Aorta (tissue), 5 donors: Measurements from ENCODE around the gene PVR. TPM values are rescaled to one million over a fixed set of nuclear protein-coding genes. Genes with fewer than 3 reads are reported as not detected.

ENCODE experiments used
- ATAC-seq: fragments of 200-7000 bp; cut with Tn5 transposase; one replicate; pipeline ENCODE4 v1.9.1; 2022; ENCODE audit warnings: moderate library complexity; ENCODE audit not compliant: low FRiP score
- DNase-seq, 2 donors: peaks; one replicate each; pipeline ENCODE4 v3.0.0-alpha.2; 2020
- H3K27ac ChIP-seq, 2 donors: one replicate each; pipeline ENCODE4 v1.5.1; 2013; ENCODE audit warnings: low read length in 2 of 2, mild to moderate bottlenecking in 2 of 2, moderate library complexity in 2 of 2, control low read depth in 1 of 2, inconsistent platforms in 1 of 2, low read depth in 1 of 2
- H3K27me3 ChIP-seq, 2 donors: one replicate each; pipeline ENCODE4 v1.6.1; 2013; ENCODE audit warnings: control low read depth in 1 of 2, low read length in 1 of 2, mild to moderate bottlenecking in 1 of 2, moderate library complexity in 1 of 2; ENCODE audit not compliant: insufficient read depth in 2 of 2, control insufficient read depth in 1 of 2
- H3K36me3 ChIP-seq, 2 donors: one replicate each; pipeline ENCODE4 v1.6.1; 2013; ENCODE audit warnings: control low read depth in 1 of 2, low read length in 1 of 2, mild to moderate bottlenecking in 1 of 2; ENCODE audit not compliant: insufficient read depth in 2 of 2, control insufficient read depth in 1 of 2
- H3K4me1 ChIP-seq, 2 donors: one replicate each; pipeline ENCODE4 v1.6.1; 2013; ENCODE audit warnings: low read length in 2 of 2, control low read depth in 1 of 2, mild to moderate bottlenecking in 1 of 2, moderate library complexity in 1 of 2; ENCODE audit not compliant: insufficient read depth in 2 of 2, control insufficient read depth in 1 of 2
- H3K4me3 ChIP-seq, 2 donors: one replicate each; pipeline ENCODE4 v1.5.1; 2013; ENCODE audit warnings: low read length in 2 of 2, control low read depth in 1 of 2, mild to moderate bottlenecking in 1 of 2
- H3K9me3 ChIP-seq: one replicate; pipeline ENCODE4 v1.6.1; 2013; ENCODE audit warnings: mild to moderate bottlenecking, low read length; ENCODE audit not compliant: control insufficient read depth
- WGBS, 2 donors: extraction: QIAGEN DNeasy Blood & Tissue Kit; methylation state at CpG; one replicate each; pipeline ENCODE4 v1.1.7; 2013; 5-methylcytosine and 5-hydroxymethylcytosine counted together
- intact Hi-C, 2 donors: fragments of 100-400 bp; cut with DNase I; formaldehyde crosslinking; loops; one replicate each; pipeline versions ENCODE4 v1.14.2 to v1.15.0; 2022
- polyA plus RNA-seq, 2 donors: library from polyadenylated mRNA; stranded (reverse); fragments of 200-250 nt; gene quantifications; one replicate each; pipeline ENCODE4 v1.2.3, GENCODE V29; 2013
- total RNA-seq, 2 donors: library from RNA; stranded (reverse); fragmentation: NEBNext Ultra II Directional; extraction: Animal tissue kit (Norgen Biotek cat#: 25700); gene quantifications; one replicate each; pipeline ENCODE4 v1.2.1, GENCODE V29; 2021
- donor health status: healthy with polysubstance abuse.
- donor health status: Bipolar disorder and iron deficiency.
- donor health status: DM: no; HTN: no; CAD: no.
- donor health status: DM: no; HTN: no; CAD: no.
- donor health status: DM: yes; HTN: yes; CAD: no.

The PVR gene
- total and polyA plus RNA-seq, 4 donors: 7.4 to 44.2 (median 28.0) TPM

GRCh38 chr19:44614313-44614712 lies 29.4 kb upstream of the PVR start:
- H3K4me1 ChIP-seq: no peaks in the 10 kb centered on the region
- H3K4me3 ChIP-seq: no peak overlapping the region
- H3K27me3 ChIP-seq: no peaks in the 10 kb centered on the region
- 95% methylated on average over 10 of the region's 10 CpGs for WGBS, 2 donors
- no peaks in the 10 kb centered on the region for H3K9me3 ChIP-seq
- H3K27ac ChIP-seq: no peak overlapping the region
- intact Hi-C loops: no loop called here
- ATAC-seq: no peak
- DNase-seq: no peak
- no peaks in the 10 kb centered on the region for H3K36me3 ChIP-seq

DNA sequence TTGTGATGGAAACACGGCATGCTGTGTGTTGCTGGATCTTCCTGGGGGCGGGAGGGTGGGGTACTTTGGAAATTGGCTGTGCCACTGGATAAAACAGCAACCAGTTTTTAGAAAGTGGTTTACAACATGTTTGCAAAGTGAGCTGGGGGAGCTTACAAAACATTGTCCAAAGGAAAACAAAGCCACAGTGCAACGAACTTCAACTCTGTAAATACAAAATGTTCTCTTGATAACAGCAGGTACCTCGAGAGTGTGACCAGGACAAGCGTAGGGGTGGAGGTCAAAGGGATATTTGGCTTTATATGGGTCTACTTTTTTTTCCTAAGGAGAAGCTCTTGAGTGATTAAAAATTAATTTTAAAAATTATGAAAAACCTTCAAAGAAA lies 27.9 kb upstream of the PVR start:
- Histone ChIP-seq H3K9me3 (no peaks in the 10 kb centered on the region), H3K4me3 (no peak overlapping the region), H3K27me3 (no peaks in the 10 kb centered on the region), H3K36me3 (no peaks in the 10 kb centered on the region), H3K27ac (no peak overlapping the region), H3K4me1 (no peaks in the 10 kb centered on the region)
- ATAC-seq: no peak
- no peak for DNase-seq
- WGBS, 2 donors: 53 to 60% methylated on average over 5 of the region's 5 CpGs
- intact Hi-C loops: no loop called here

GRCh38 chr19:44617110-44617880 lies 26.4 kb upstream of the PVR start:
- 63 to 72% methylated on average over 8 of the region's 8 CpGs for WGBS, 2 donors
- no peaks in the 10 kb centered on the region for H3K27me3 ChIP-seq
- no peaks in the 10 kb centered on the region for H3K36me3 ChIP-seq
- no peaks in the 10 kb centered on the region for H3K9me3 ChIP-seq
- no peak overlapping the region for H3K27ac ChIP-seq
- H3K4me1 ChIP-seq: no peaks in the 10 kb centered on the region
- no peak for ATAC-seq
- H3K4me3 ChIP-seq: no peak overlapping the region
- DNase-seq: no peak
- intact Hi-C loops: no loop called here

DNA sequence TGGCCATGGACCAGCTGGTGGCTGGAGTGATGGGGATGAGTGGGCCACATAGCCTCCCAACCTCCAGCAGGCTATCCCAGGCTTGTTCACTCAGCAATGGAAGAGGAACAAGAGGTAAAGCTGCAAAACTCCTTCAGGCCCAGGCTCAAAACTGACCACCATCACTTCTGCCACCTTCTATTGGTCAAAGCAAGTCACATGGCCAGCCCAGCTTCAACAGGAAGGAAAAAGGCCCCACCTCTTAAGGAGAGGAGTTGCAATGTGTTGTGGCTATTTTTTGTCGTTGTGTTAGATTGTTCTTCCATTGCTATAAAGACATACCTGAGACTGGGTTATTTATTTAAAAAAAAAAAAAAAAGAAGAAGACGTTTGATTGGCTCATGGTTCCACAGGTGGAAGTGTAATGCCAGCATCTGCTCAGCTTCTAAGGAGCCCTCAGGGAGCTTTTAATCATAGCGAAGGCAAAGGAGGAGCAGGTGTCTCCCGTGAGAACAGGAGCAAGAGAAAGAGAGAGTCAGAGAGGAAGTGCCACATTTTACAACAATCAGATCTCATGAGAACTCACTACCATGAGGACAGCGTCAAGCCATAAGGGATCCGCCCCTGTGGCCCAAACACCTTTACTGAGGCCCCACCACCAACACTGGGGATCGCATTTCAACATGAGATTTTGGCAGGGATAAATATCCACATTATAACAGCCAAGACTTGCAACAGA lies 24.9 kb upstream of the PVR start:
- no peaks in the 10 kb centered on the region for H3K27me3 ChIP-seq
- no peaks in the 10 kb centered on the region for H3K36me3 ChIP-seq
- H3K9me3 ChIP-seq: no peaks in the 10 kb centered on the region
- WGBS, 2 donors: 83 to 85% methylated on average over 7 of the region's 7 CpGs
- intact Hi-C loops: no loop called here
- no peak overlapping the region for H3K4me3 ChIP-seq
- H3K27ac ChIP-seq: no peak overlapping the region
- H3K4me1 ChIP-seq: no peaks in the 10 kb centered on the region
- DNase-seq (no peak), ATAC-seq (no peak)

GRCh38 chr19:44620667-44621066 lies 23.0 kb upstream of the PVR start:
- Histone ChIP-seq H3K4me3 (no peak overlapping the region), H3K27ac (no peak overlapping the region), H3K9me3 (no peaks in the 10 kb centered on the region), H3K36me3 (no peaks in the 10 kb centered on the region), H3K27me3 (no peaks in the 10 kb centered on the region), H3K4me1 (no peaks in the 10 kb centered on the region)
- WGBS, 2 donors: 80 to 82% methylated on average over 5 of the region's 5 CpGs
- intact Hi-C loops: no loop called here
- ATAC-seq (no peak), DNase-seq (no peak)

- Histone ChIP-seq H3K27me3 (no peaks in the 10 kb centered on the region), H3K27ac (no peak overlapping the region), H3K36me3 (no peaks in the 10 kb centered on the region), H3K9me3 (no peaks in the 10 kb centered on the region), H3K4me1 (no peaks in the 10 kb centered on the region), H3K4me3 (no peak overlapping the region)
- intact Hi-C loops: no loop called here
- no peak for DNase-seq
- ATAC-seq: no peak
- WGBS, 2 donors: 80 to 99% methylated on average over 6 of the region's 6 CpGs
These were observed 22.3 kb upstream of the PVR start for GRCh38 chr19:44621367-44621766.

DNA sequence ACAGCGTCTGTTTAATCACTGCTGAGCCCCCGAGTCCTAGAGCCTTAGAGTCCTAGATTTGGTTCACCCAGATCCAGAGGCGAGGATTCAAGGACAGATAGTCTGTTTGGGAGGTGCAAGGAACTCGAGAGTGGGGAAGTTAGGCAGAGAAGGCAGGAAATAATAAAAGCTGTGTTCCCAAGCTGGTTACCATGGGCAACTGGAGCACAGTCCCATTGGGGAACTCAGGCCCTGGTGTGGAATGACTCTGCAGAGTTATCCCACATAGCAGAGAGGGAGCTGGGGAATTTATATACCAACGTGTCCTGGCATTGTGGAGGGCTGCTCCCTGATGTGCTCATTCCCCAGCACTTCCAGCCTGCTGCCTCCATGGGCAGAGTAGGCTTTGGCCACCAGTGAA lies 20.6 kb upstream of the PVR start:
- Histone ChIP-seq H3K9me3 (no peaks in the 10 kb centered on the region), H3K27me3 (no peaks in the 10 kb centered on the region), H3K4me1 (no peaks in the 10 kb centered on the region), H3K27ac (no peak overlapping the region), H3K36me3 (no peaks in the 10 kb centered on the region), H3K4me3 (no peak overlapping the region)
- DNase-seq: peak in 1 of 2 donors; percentile 62
- ATAC-seq: no peak
- WGBS, 2 donors: 56 to 64% methylated on average over 5 of the region's 5 CpGs
- intact Hi-C loops: no loop called here

GRCh38 chr19:44623626-44624025 lies 20.1 kb upstream of the PVR start:
- H3K4me3 ChIP-seq: no peak overlapping the region
- no peak overlapping the region for H3K27ac ChIP-seq
- no peaks in the 10 kb centered on the region for H3K9me3 ChIP-seq
- intact Hi-C loops: no loop called here
- no peaks in the 10 kb centered on the region for H3K27me3 ChIP-seq
- H3K4me1 ChIP-seq: no peaks in the 10 kb centered on the region
- H3K36me3 ChIP-seq: no peaks in the 10 kb centered on the region
- DNase-seq (peak in 1 of 2 donors; percentile 28), ATAC-seq (no peak)
- WGBS, 2 donors: 90 to 92% methylated on average over 4 of the region's 4 CpGs

DNA sequence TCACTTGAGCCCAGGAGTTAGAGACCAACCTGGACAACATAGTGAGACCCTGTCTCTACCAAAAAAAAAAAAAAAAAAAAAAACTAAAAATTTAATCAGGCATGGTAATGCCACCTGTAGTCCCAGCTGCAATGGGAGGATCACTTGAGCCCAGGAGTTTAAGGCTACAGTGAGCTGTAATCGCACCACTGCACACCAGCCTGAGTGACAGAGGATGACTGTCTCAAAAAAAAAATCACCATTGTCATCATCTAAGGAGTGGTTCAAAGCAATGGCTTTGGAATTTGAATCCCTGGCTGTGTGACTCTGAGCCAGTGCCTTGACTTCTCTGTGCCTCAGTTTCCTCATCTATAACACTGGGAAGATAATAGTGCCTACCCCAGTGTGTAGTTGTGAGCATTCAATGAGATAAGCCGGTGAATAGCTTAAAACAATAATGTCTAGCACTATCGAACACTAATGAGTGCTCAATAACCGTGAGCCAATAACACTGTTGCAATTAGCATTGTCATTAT lies 18.8 kb upstream of the PVR start:
- Histone ChIP-seq H3K27ac (no peak overlapping the region), H3K9me3 (no peaks in the 10 kb centered on the region), H3K4me3 (no peak overlapping the region), H3K27me3 (no peaks in the 10 kb centered on the region), H3K36me3 (no peaks in the 10 kb centered on the region), H3K4me1 (no peaks in the 10 kb centered on the region)
- ATAC-seq (no peak), DNase-seq (no peak)
- 96 to 99% methylated on average over 4 of the region's 4 CpGs for WGBS, 2 donors
- intact Hi-C loops: no loop called here
